GM19099 (cell line): ENCODE results near the gene JMJD8.

Experiments used
- POLR2A ChIP-seq: IDR thresholded peaks from 3 replicates; pipeline ENCODE4 v1.6.1; 2011; ENCODE audit warnings: low read depth; ENCODE audit not compliant: insufficient read length; ENCODE audit errors: extremely low read depth

Gene JMJD8

GRCh38 chr16:679814-680624, 4.1 kb downstream of the JMJD8 start, which contains the start of gene STUB1:
Gene STUB1 (plus strand): TSS chr16:680410. CDS start chr16:680526, 116 bp downstream.
- TF ChIP-seq POLR2A = peak; percentile 81

- TF ChIP-seq POLR2A = no peak
These were observed 5.0 kb downstream of the JMJD8 start for GRCh38 chr16:678858-679813.

- TF ChIP-seq POLR2A = no peak
These were observed 5.8 kb downstream of the JMJD8 start for GRCh38 chr16:678209-678857.

GRCh38 chr16:677316-678190, 6.6 kb downstream of the JMJD8 start:
- TF ChIP-seq POLR2A = no peak

GRCh38 chr16:676913-677312, 7.2 kb downstream of the JMJD8 start:
- no peak for TF ChIP-seq POLR2A

- TF ChIP-seq POLR2A = no peak
These were observed 7.6 kb downstream of the JMJD8 start for GRCh38 chr16:676565-676902.

- no peak for TF ChIP-seq POLR2A
These were observed 8.1 kb downstream of the JMJD8 start for GRCh38 chr16:675884-676564.

- no peak for TF ChIP-seq POLR2A
These were observed 8.9 kb downstream of the JMJD8 start, which contains the start of gene RHBDL1 for GRCh38 chr16:674968-675883. Gene RHBDL1 (plus strand): TSS chr16:675671. CDS start chr16:675791, 120 bp downstream.

GRCh38 chr16:674214-674881, 9.8 kb downstream of the JMJD8 start:
- TF ChIP-seq POLR2A = no peak

- TF ChIP-seq POLR2A = no peak
These were observed 10.6 kb downstream of the JMJD8 start for GRCh38 chr16:673399-673991.

- no peak for TF ChIP-seq POLR2A
These were observed 11.3 kb downstream of the JMJD8 start for GRCh38 chr16:672851-673250.

- no peak for TF ChIP-seq POLR2A
These were observed 11.8 kb downstream of the JMJD8 start for GRCh38 chr16:672371-672770.
